ENCODE results near the gene HRAS. TPM values are rescaled to one million over a fixed set of nuclear protein-coding genes. Genes with fewer than 3 reads are reported as not detected.

Gene HRAS
- total RNA-seq, 1 donor from 2014 or later: 77.7 TPM

DNA sequence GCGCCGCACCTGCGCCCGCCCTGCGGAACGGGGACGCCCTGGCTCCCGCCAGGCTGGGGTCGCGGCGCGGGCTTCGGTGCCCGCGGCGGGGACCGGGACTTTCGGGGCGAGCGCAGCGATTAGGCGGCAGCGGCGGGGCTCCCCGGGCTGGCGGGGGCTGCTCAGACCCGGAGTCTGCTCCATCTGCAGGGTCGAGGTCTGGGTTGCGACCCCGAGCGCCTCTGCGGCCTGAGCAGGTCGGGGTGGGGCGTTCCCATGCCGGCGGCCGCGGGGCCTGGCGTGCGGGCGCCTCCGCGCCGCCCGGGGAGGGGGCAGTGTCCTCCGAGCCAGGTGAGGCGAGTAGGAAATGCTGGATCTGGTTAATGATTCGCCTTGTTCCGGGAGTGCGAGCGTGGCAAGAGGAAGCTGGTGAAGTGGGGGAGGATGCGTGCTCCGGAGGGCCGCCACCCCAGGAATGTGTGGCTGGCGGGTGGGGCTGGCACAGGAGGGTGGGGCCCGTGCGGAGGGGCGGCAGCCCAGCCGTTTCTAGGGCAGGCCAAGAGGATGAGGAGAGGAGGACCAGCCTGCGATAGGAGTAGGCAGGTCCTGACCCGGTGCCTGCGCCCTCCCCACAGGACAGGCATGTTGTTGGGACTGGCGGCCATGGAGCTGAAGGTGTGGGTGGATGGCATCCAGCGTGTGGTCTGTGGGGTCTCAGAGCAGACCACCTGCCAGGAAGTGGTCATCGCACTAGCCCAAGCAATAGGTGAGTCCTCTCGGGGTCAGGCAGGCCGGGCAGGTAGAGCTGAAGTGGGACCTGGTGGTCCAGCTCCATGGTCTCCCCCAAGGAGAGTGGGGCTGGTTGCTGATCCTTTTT, 26.0 kb upstream of the HRAS start:
- Mint-ChIP-seq H3K4me3 (ENCODE audit: unreplicated experiment) (peak overlapping the region; percentile 85), H3K36me3 (ENCODE audit: low read depth) (no peaks in the 10 kb centered on the region), H3K27me3 (ENCODE audit: low read depth) (peaks cover 7% of the 10 kb centered on the region), H3K27ac (ENCODE audit: unreplicated experiment) (no peak overlapping the region), H3K9me3 (ENCODE audit: low read depth) (no peaks in the 10 kb centered on the region), H3K4me1 (ENCODE audit: low read depth) (peaks cover 13% of the 10 kb centered on the region)
- DNase-seq (ENCODE audit: low spot score): no peak
- TF ChIP-seq, protein P1, sequence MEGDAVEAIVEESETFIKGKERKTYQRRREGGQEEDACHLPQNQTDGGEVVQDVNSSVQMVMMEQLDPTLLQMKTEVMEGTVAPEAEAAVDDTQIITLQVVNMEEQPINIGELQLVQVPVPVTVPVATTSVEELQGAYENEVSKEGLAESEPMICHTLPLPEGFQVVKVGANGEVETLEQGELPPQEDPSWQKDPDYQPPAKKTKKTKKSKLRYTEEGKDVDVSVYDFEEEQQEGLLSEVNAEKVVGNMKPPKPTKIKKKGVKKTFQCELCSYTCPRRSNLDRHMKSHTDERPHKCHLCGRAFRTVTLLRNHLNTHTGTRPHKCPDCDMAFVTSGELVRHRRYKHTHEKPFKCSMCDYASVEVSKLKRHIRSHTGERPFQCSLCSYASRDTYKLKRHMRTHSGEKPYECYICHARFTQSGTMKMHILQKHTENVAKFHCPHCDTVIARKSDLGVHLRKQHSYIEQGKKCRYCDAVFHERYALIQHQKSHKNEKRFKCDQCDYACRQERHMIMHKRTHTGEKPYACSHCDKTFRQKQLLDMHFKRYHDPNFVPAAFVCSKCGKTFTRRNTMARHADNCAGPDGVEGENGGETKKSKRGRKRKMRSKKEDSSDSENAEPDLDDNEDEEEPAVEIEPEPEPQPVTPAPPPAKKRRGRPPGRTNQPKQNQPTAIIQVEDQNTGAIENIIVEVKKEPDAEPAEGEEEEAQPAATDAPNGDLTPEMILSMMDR (IDR thresholded peaks at IDR 0.05): no peak

DNA sequence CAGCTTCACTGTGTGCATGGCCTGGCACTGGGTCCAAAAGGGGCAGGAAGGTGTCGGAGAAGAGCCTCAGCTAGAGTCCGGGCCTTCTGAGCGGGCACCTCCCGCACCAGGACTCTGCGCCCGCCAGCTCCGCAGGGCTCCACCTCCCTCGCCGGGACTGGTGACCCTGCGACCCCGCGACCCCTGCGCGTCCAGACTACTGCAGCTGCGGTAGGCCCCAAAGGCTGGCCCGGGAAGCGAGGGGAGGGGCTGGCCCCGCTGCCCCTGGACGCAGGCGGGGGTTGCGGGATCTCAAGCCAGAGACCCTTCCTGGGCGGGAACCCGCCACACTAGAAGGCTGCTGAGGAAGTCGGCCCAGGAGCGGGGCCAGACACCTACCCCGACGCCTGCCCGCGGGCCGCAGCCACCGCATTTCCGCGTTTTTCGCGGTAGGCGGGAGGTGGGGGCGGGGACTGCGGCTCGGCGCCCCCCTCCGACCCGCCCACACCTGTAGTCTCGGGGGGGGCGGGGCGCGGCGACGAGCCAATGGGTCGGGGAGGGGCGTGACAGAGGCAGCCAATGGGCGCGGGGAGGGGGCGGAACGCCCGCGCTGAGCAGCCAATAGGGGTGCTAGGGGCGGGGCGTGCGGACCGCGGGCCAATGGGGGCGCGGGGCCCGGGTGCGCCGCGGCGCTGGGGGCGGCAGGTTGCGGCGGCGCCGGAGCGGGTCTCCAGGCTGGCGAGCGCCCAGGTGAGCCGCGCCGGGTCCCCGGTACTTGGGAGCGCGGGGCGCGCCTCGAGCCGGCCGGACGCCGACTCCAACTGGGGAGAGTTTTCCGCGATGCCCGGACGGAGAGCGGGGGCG, 25.1 kb upstream of the HRAS start, which contains the start of the genes LMNTD2 and RASSF7:
LMNTD2 (minus strand) TSS at position 434 of the 843 bp plus-strand sequence; CDS start at position 412, 22 bp downstream.
RASSF7 (plus strand) TSS at position 666 of the 843 bp plus-strand sequence. CDS start 799 bp downstream, outside the sequence.
- H3K36me3 Mint-ChIP-seq (ENCODE audit: low read depth): no peaks in the 10 kb centered on the region
- H3K4me1 Mint-ChIP-seq (ENCODE audit: low read depth): peaks cover 12% of the 10 kb centered on the region
- H3K27ac Mint-ChIP-seq (ENCODE audit: unreplicated experiment): no peak within 1 kb of the TSS
- peak within 1 kb of the TSS; percentile 85 for H3K4me3 Mint-ChIP-seq (ENCODE audit: unreplicated experiment)
- H3K27me3 Mint-ChIP-seq (ENCODE audit: low read depth): peaks cover 8% of the 10 kb centered on the region
- TF ChIP-seq, protein P1 (IDR thresholded peaks at IDR 0.05): no peak
- no peaks in the 10 kb centered on the region for H3K9me3 Mint-ChIP-seq (ENCODE audit: low read depth)
- no peak for DNase-seq (ENCODE audit: low spot score)

DNA sequence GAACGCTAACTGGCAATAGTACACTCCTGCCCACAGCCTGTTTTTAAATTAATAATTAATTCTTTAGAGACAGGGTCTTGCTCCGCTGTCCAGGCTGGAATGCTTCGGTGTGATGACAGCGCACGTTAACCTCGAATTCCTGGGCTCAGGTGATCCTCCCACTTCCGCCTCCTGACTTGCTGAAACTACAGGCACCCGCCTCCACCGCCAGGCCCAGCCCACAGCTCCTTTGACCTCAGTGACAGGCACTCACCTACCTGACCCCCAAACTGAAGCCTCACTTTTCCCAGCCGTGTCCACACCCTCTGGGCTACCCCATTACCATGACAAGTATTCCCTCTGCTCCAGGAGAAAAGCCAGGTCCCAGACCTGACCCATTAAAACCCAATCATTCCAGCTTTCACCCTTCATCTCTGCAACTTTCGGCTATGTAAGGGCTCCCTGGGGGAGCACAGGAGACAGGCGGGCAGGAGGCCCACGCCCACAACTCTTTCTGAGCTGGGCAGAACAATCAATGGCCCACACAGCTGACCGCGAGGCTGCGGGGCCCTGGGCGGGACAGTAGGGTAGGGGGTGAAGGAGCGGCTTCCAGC, 24.4 kb upstream of the HRAS start:
- H3K4me3 Mint-ChIP-seq (ENCODE audit: unreplicated experiment): peak overlapping the region; percentile 58
- no peaks in the 10 kb centered on the region for H3K36me3 Mint-ChIP-seq (ENCODE audit: low read depth)
- TF ChIP-seq, protein P1 (IDR thresholded peaks at IDR 0.05): no peak
- H3K27ac Mint-ChIP-seq (ENCODE audit: unreplicated experiment): no peak overlapping the region
- H3K4me1 Mint-ChIP-seq (ENCODE audit: low read depth): peaks cover 12% of the 10 kb centered on the region
- peaks cover 8% of the 10 kb centered on the region for H3K27me3 Mint-ChIP-seq (ENCODE audit: low read depth)
- no peaks in the 10 kb centered on the region for H3K9me3 Mint-ChIP-seq (ENCODE audit: low read depth)
- no peak for DNase-seq (ENCODE audit: low spot score)

DNA sequence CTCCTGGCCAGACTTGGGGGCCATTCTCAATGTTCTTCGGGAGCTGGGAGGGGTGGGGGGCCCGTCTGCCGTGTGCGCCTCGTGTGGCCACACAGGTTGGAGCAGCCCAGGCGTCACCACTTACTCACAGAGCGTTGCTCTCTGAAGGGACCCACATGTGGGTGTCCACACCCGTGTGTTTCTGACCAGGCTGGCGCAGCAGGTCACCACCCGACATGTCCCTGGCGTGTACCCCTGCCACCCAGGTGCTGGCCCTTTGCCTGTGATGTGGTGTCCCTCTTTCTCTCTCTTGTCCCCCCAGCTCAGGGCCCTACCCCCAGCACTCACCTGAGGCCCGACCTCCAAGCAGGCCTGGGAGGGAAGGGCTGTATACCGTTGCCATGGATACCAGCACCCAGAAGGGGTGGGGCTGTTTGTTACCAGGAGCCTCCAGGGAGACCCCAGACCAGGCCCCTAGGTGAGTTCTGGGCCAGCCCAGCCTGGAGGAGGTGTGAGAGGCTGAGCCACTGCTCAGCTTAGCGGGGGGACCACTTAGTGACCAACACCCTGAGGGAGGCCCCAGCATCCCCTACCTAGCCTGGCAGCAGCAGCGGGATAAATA, 23.7 kb upstream of the HRAS start:
- H3K36me3 Mint-ChIP-seq (ENCODE audit: low read depth): no peaks in the 10 kb centered on the region
- no peak for DNase-seq (ENCODE audit: low spot score)
- H3K4me3 Mint-ChIP-seq (ENCODE audit: unreplicated experiment): no peak overlapping the region
- H3K27me3 Mint-ChIP-seq (ENCODE audit: low read depth): peaks cover 8% of the 10 kb centered on the region
- peaks cover 12% of the 10 kb centered on the region for H3K4me1 Mint-ChIP-seq (ENCODE audit: low read depth)
- H3K9me3 Mint-ChIP-seq (ENCODE audit: low read depth): no peaks in the 10 kb centered on the region
- no peak overlapping the region for H3K27ac Mint-ChIP-seq (ENCODE audit: unreplicated experiment)
- TF ChIP-seq, protein P1 (IDR thresholded peaks at IDR 0.05): no peak
